Measurements from ENCODE around the gene UIMC1. TPM values are rescaled to one million over a fixed set of nuclear protein-coding genes. Genes with fewer than 3 reads are reported as not detected.

UIMC1 gene
- total and polyA plus RNA-seq, 2 of the 13 experiments (the other 11 are each of a cell fraction or from before 2014, with no cell fraction given) = 18.9 to 32.7 TPM

- no peak for TF ChIP-seq KIAA2018 (CRISPR knock-in tag; IDR thresholded peaks at IDR 0.05; ENCODE audit: borderline replicate concordance)
- no peak for TF ChIP-seq SNRNP70 (IDR thresholded peaks at IDR 0.05; ENCODE audit: low read depth, low read length)
- peak; percentile 30; the same call in 1 of the 2 replicates for TF ChIP-seq TSC22D2 (CRISPR knock-in tag; IDR thresholded peaks at IDR 0.05; ENCODE audit: borderline replicate concordance)
- TF ChIP-seq NKX3-1 (CRISPR knock-in tag; IDR thresholded peaks at IDR 0.05) = no peak
- no peak for TF ChIP-seq TEAD3 (CRISPR knock-in tag; optimal IDR thresholded peaks at IDR 0.05; ENCODE audit: borderline replicate concordance)
- no peak for TF ChIP-seq NCOA5 (CRISPR knock-in tag; IDR thresholded peaks at IDR 0.05)
- no peak for TF ChIP-seq RBAK (CRISPR knock-in tag; IDR thresholded peaks at IDR 0.05)
- no peak for TF ChIP-seq SATB2 (CRISPR knock-in tag; IDR thresholded peaks at IDR 0.05)
- no peak for TF ChIP-seq ZBTB8A (CRISPR knock-in tag; IDR thresholded peaks at IDR 0.05; ENCODE audit: borderline replicate concordance, low read depth)
- TF ChIP-seq MBD4 (IDR thresholded peaks at IDR 0.05; ENCODE audit: borderline replicate concordance, low read length) = no peak
- no peak for TF ChIP-seq TIGD3 (CRISPR knock-in tag; IDR thresholded peaks at IDR 0.05; ENCODE audit: borderline replicate concordance)
- TF ChIP-seq ZNF260 (CRISPR knock-in tag; IDR thresholded peaks at IDR 0.05; ENCODE audit: borderline replicate concordance, low read depth) = no peak
- peak; percentile 97 for TF ChIP-seq DRAP1 (CRISPR knock-in tag; IDR thresholded peaks at IDR 0.05)
- no peak for TF ChIP-seq XRCC5 (optimal IDR thresholded peaks at IDR 0.05; ENCODE audit: low read length)
- peak; percentile 87; the same call in 1 of the 2 replicates for TF ChIP-seq TOPORS (CRISPR knock-in tag; IDR thresholded peaks at IDR 0.05)
- no peak for TF ChIP-seq KLF9 (CRISPR knock-in tag; IDR thresholded peaks at IDR 0.05; ENCODE audit: low read depth)
- TF ChIP-seq, protein P1, sequence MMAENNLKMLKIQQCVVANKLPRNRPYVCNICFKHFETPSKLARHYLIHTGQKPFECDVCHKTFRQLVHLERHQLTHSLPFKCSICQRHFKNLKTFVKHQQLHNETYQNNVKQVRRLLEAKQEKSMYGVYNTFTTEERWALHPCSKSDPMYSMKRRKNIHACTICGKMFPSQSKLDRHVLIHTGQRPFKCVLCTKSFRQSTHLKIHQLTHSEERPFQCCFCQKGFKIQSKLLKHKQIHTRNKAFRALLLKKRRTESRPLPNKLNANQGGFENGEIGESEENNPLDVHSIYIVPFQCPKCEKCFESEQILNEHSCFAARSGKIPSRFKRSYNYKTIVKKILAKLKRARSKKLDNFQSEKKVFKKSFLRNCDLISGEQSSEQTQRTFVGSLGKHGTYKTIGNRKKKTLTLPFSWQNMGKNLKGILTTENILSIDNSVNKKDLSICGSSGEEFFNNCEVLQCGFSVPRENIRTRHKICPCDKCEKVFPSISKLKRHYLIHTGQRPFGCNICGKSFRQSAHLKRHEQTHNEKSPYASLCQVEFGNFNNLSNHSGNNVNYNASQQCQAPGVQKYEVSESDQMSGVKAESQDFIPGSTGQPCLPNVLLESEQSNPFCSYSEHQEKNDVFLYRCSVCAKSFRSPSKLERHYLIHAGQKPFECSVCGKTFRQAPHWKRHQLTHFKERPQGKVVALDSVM (CRISPR knock-in tag; IDR thresholded peaks at IDR 0.05) = no peak; the same call in none of the 2 replicates
- TF ChIP-seq KDM6A (CRISPR knock-in tag; IDR thresholded peaks at IDR 0.05; ENCODE audit: low read depth) = no peak
Observed at GRCh38 chr5:177022386-177023302, 16.1 kb upstream of the UIMC1 start, which contains the start of gene ZNF346 (continued).
